NCI-H1048 (cell line): ENCODE measurements around the gene ABR.
"Not testable (repeated sequence)": the region's sequence is repeated elsewhere in the genome, so short reads cannot be mapped to it uniquely, and the experiment has no call there.

Experiments used
- DNase-seq: peaks from one replicate; lab custom pipeline; 2025; lab: John Stamatoyannopoulos, UW

The ABR gene

GRCh38 chr17:1147664-1148063, 32.1 kb downstream of the ABR start:
- DNase-seq: no peak

- no peak for DNase-seq
Measured at GRCh38 chr17:1146561-1147265, 33.1 kb downstream of the ABR start.

- DNase-seq: no peak
Measured at GRCh38 chr17:1145311-1145986, 34.3 kb downstream of the ABR start.

- no peak for DNase-seq
Measured at GRCh38 chr17:1144162-1144561, 35.6 kb downstream of the ABR start.

GRCh38 chr17:1143573-1143972, 36.2 kb downstream of the ABR start:
- DNase-seq: no peak

- DNase-seq: no peak
Measured at GRCh38 chr17:1142561-1142971, 37.2 kb downstream of the ABR start.

- DNase-seq: no peak
Measured at GRCh38 chr17:1137465-1137894, 42.3 kb downstream of the ABR start.

GRCh38 chr17:1136748-1137147, 43.0 kb downstream of the ABR start:
- no peak for DNase-seq

- DNase-seq: no peak
Measured at GRCh38 chr17:1134634-1135324, 45.0 kb downstream of the ABR start.

- no peak for DNase-seq
Measured at GRCh38 chr17:1130191-1130590, 49.6 kb downstream of the ABR start.

GRCh38 chr17:1128463-1128862, 51.3 kb downstream of the ABR start:
- DNase-seq: not testable (repeated sequence)

GRCh38 chr17:1126801-1127550, 52.8 kb downstream of the ABR start:
- no peak for DNase-seq

GRCh38 chr17:1126250-1126797, 53.5 kb downstream of the ABR start:
- DNase-seq: no peak

- no peak for DNase-seq
Measured at GRCh38 chr17:1125788-1126145, 54.0 kb downstream of the ABR start.

GRCh38 chr17:1124896-1125787, 54.6 kb downstream of the ABR start:
- no peak for DNase-seq

GRCh38 chr17:1123921-1124715, 55.7 kb downstream of the ABR start:
- no peak for DNase-seq

GRCh38 chr17:1123393-1123831, 56.4 kb downstream of the ABR start:
- DNase-seq: no peak

GRCh38 chr17:1122533-1123392, 57.0 kb downstream of the ABR start:
- DNase-seq: no peak

GRCh38 chr17:1121442-1121817, 58.4 kb downstream of the ABR start:
- DNase-seq: not testable (repeated sequence)
